Measurements from ENCODE around the gene PODNL1.

DNA sequence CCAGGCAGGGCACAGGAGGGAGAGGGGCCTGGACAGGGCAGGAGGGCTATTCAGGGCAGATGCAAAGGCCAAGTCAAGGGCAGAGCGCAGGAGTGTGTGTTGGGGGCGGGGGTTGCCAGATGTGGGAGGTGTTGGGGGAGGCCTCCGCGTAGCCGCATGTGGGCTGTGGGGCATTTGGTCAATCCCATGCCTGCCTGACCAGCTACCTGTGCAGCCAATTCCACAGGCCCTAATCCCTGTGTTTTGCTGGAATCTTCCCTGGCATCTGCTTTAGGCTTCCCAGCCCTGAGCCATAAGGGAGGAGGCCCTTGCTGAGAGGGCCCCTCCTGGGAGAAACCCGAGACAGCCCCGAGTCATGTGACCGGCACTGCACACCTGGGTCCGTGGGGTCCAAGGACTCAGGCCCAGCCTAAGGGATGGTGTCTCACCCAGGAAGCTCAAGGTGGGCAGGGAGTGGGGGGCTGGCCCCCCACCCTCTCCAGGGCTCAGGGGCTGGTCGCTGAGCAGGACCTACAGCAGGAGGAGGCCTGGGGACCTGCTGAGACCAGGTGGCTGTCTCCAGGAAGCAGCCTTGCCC is 47.6 kb upstream of the PODNL1 start:
- TF ChIP-seq POLR2A (IDR thresholded peaks at IDR 0.05; ENCODE audit: low read depth, low read length) (no peak), TAF1 (IDR thresholded peaks at IDR 0.05; ENCODE audit: borderline replicate concordance, low read depth, low read length) (no peak)
